Kidney capillary endothelial cell (primary cell): ENCODE results near the gene NEU3.

Experiments used
- DNase-seq: peaks from one replicate; pipeline ENCODE4 v3.0.0-alpha.2; 2018; ENCODE audit warnings: low spot score

NEU3 gene

GRCh38 chr11:75063741-75064314 is 75.1 kb downstream of the NEU3 start:
- DNase-seq: no peak

- DNase-seq: no peak
Observed at GRCh38 chr11:75066061-75066460, 77.3 kb downstream of the NEU3 start.
